Esophagus muscularis mucosa (tissue), 4 donors: ENCODE results near the gene SWAP70.
A peak's percentile ranks its signal among the peaks of the same experiment; 100 is the strongest.

Experiments
- CTCF ChIP-seq, 3 experiments: fragments of 200-600 bp in 2 of 3; fragments of 450-650 bp in 1 of 3; sonication (generic) in 2 of 3; IDR thresholded peaks; one replicate each; pipeline ENCODE4 v1.5.1; 2017 to 2019; ENCODE audit warnings: antibody characterized with exemption in 3 of 3, mild to moderate bottlenecking in 2 of 3, moderate library complexity in 1 of 3
- EP300 ChIP-seq: sonication (generic); formaldehyde crosslinking; IDR thresholded peaks from one replicate; pipeline ENCODE4 v1.6.1; 2017; ENCODE audit warnings: antibody characterized with exemption
- POLR2A ChIP-seq: fragments of 450-650 bp; IDR thresholded peaks from one replicate; pipeline ENCODE4 v1.6.1; 2017; ENCODE audit warnings: antibody characterized with exemption, moderate library complexity, mild to moderate bottlenecking, low read depth

DNA sequence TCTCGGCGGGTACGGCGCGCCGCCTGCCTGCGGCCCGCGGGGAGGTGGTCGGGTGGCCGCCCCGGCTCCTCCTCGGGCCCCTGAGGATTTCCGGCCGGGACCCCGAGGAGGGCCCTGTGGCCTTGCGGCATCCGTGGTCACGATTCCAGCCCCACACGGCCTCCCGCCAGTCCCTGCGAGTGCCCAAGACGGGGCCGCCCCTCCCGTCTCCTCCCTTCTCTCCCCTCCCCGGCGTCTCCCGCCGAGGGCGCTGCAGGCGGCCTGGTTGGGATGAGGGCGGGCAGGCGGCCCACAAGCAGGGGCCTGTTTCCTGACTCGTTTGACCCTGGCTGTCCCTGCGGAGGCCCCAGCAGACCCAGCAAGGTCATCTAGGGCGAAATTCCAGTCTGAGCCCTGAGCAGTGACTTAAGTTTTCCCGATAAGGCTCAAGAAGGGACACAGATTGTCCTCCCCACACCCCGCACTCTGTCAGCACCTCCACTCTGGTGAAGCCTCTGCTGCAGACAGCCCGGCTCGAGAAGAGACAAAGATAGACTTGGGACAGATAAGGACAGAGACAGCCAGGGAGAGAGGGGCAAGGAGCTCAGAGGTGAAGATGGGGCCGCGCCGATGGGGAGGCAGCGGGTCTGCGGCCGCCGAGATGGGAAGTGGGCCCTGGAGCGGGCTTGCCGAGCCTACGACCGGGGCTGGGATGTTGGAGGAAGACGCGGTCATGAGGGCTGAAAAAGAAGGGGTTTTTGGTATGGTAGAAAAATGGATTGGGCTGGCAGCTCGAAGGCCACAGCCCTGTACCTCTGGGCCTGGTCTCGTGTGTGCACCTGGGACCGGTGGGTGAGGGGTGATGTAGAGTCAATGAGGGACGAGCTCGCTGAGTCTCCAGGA, 95.0 kb downstream of the SWAP70 start:
- peak; percentile 25 to 45 (median 35) for TF ChIP-seq CTCF (IDR thresholded peaks at IDR 0.05)
- no peak for TF ChIP-seq POLR2A
- TF ChIP-seq EP300: no peak
